Measurements from ENCODE around the gene TUSC2.
A peak's percentile ranks its signal among the peaks of the same experiment; 100 is the strongest.
"Not testable (repeated sequence)": the region's sequence is repeated elsewhere in the genome, so short reads cannot be mapped to it uniquely, and the experiment has no call there.

Gene TUSC2

GRCh38 chr3:50294089-50294488 is 33.9 kb downstream of the TUSC2 start:
- no peak for DNase-seq (ENCODE audit: low read depth)

- DNase-seq (ENCODE audit: low read depth), result no peak
Observed at GRCh38 chr3:50293079-50293801, 34.8 kb downstream of the TUSC2 start.

- peak; percentile 87 for DNase-seq (ENCODE audit: low read depth)
Observed at GRCh38 chr3:50292159-50293078, 35.6 kb downstream of the TUSC2 start, which contains the start of gene IFRD2. TSS of gene IFRD2 (minus strand) at chr3:50292429. CDS start at chr3:50292274, 155 bp downstream.

- DNase-seq (ENCODE audit: low read depth), result no peak
Observed at GRCh38 chr3:50290161-50290641, 37.8 kb downstream of the TUSC2 start.

- no peak for DNase-seq (ENCODE audit: low read depth)
Observed at GRCh38 chr3:50289130-50289529, 38.9 kb downstream of the TUSC2 start.

- DNase-seq (ENCODE audit: low read depth), result no peak
Observed at GRCh38 chr3:50288387-50289007, 39.5 kb downstream of the TUSC2 start.

- no peak for DNase-seq (ENCODE audit: low read depth)
Observed at GRCh38 chr3:50287262-50287661, 40.8 kb downstream of the TUSC2 start.

GRCh38 chr3:50286322-50287227 is 41.4 kb downstream of the TUSC2 start:
- no peak for DNase-seq (ENCODE audit: low read depth)

GRCh38 chr3:50284121-50284520 is 43.9 kb downstream of the TUSC2 start:
- not testable (repeated sequence) for DNase-seq (ENCODE audit: low read depth)

GRCh38 chr3:50279255-50280016 is 48.6 kb downstream of the TUSC2 start:
- DNase-seq (ENCODE audit: low read depth), result no peak

GRCh38 chr3:50278880-50279224 is 49.2 kb downstream of the TUSC2 start, which contains the start of gene LSMEM2:
TSS of gene LSMEM2 (plus strand) at chr3:50279087. CDS start at chr3:50279114, 27 bp downstream.
- DNase-seq (ENCODE audit: low read depth), result no peak

GRCh38 chr3:50278123-50278879 is 49.7 kb downstream of the TUSC2 start:
- no peak for DNase-seq (ENCODE audit: low read depth)

GRCh38 chr3:50276762-50277101 is 51.3 kb downstream of the TUSC2 start:
- DNase-seq (ENCODE audit: low read depth), result no peak

GRCh38 chr3:50275996-50276761 is 51.8 kb downstream of the TUSC2 start:
- DNase-seq (ENCODE audit: low read depth), result no peak

GRCh38 chr3:50275141-50275995 is 52.7 kb downstream of the TUSC2 start:
- DNase-seq (ENCODE audit: low read depth), result no peak
